Ishikawa (cell line): ENCODE data around the gene USP40.

Source experiments
- CREB1 ChIP-seq: IDR thresholded peaks from 2 replicates; pipeline ENCODE4 v1.6.1; 2012; ENCODE audit warnings: low read depth
- TAF1 ChIP-seq: IDR thresholded peaks from 2 replicates; pipeline ENCODE4 v1.6.1; 2012; ENCODE audit warnings: low read depth, mild to moderate bottlenecking
- TF ChIP-seq, protein P1 (sequence below): IDR thresholded peaks from 2 replicates; pipeline ENCODE4 v1.6.1; 2012

DNA sequence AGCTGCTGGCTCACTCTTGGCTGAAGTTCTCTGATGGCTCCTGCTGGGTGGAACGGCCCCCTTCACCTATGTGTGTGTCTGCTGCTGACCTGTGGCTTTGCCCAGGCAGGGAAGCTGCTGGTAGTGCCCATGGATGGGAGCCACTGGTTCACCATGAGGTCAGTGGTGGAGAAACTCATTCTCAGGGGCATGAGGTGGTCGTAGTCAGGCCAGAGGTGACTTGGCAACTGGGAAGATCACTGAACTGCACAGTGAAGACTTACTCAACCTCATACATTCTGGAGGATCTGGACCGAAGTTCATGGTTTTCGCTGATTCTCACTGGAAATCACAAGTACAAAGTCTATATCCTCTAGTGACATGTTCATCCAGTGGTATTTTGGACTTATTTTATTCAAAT, 36.9 kb upstream of the USP40 start:
- TF ChIP-seq CREB1, result no peak
- TF ChIP-seq, protein P1, sequence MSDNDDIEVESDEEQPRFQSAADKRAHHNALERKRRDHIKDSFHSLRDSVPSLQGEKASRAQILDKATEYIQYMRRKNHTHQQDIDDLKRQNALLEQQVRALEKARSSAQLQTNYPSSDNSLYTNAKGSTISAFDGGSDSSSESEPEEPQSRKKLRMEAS, result no peak
- no peak for TF ChIP-seq TAF1
